NCI-H446 treated with DMSO at 0.1 percent for 48 hours (cell line): Measurements from ENCODE around the gene COX4I1.
A peak's percentile ranks its signal among the peaks of the same experiment; 100 is the strongest.

ENCODE experiments used
- DNase-seq: peaks from one replicate; lab custom pipeline; 2025; lab: John Stamatoyannopoulos, UW

COX4I1 gene

GRCh38 chr16:85767531-85767930 is 32.0 kb upstream of the COX4I1 start:
- no peak for DNase-seq

GRCh38 chr16:85768199-85768598 is 31.3 kb upstream of the COX4I1 start:
- DNase-seq = no peak

- DNase-seq = no peak
Observed at GRCh38 chr16:85770741-85771140, 28.8 kb upstream of the COX4I1 start.

GRCh38 chr16:85773044-85773443 is 26.5 kb upstream of the COX4I1 start:
- no peak for DNase-seq

- DNase-seq = no peak
Observed at GRCh38 chr16:85774136-85774535, 25.4 kb upstream of the COX4I1 start.

GRCh38 chr16:85774811-85775210 is 24.7 kb upstream of the COX4I1 start:
- DNase-seq = no peak

GRCh38 chr16:85777583-85778310 is 21.7 kb upstream of the COX4I1 start:
- no peak for DNase-seq

- DNase-seq = no peak
Observed at GRCh38 chr16:85778873-85779272, 20.6 kb upstream of the COX4I1 start.

GRCh38 chr16:85780281-85780680 is 19.2 kb upstream of the COX4I1 start:
- no peak for DNase-seq

GRCh38 chr16:85781156-85781555 is 18.3 kb upstream of the COX4I1 start:
- no peak for DNase-seq

- DNase-seq = peak; percentile 36
Observed at GRCh38 chr16:85781695-85782370, 17.7 kb upstream of the COX4I1 start.

- no peak for DNase-seq
Observed at GRCh38 chr16:85782451-85782850, 17.0 kb upstream of the COX4I1 start.

- no peak for DNase-seq
Observed at GRCh38 chr16:85783441-85783840, 16.1 kb upstream of the COX4I1 start.

- no peak for DNase-seq
Observed at GRCh38 chr16:85784813-85785212, 14.7 kb upstream of the COX4I1 start.

GRCh38 chr16:85785927-85786326 is 13.6 kb upstream of the COX4I1 start:
- DNase-seq = no peak

- no peak for DNase-seq
Observed at GRCh38 chr16:85788819-85789218, 10.7 kb upstream of the COX4I1 start.

- no peak for DNase-seq
Observed at GRCh38 chr16:85789773-85790172, 9.7 kb upstream of the COX4I1 start.

GRCh38 chr16:85793662-85794298 is 5.7 kb upstream of the COX4I1 start:
- no peak for DNase-seq

- no peak for DNase-seq
Observed at GRCh38 chr16:85794696-85795095, 4.8 kb upstream of the COX4I1 start.

GRCh38 chr16:85796152-85796551 is 3.3 kb upstream of the COX4I1 start:
- no peak for DNase-seq

- no peak for DNase-seq
Observed at GRCh38 chr16:85796599-85796998, 2.9 kb upstream of the COX4I1 start.

- no peak for DNase-seq
Observed at GRCh38 chr16:85798283-85798776, 1.2 kb upstream of the COX4I1 start.

- DNase-seq = no peak
Observed at GRCh38 chr16:85798901-85799496, 496 bp upstream of the COX4I1 start.
